A673 (cell line): ENCODE results near the gene KCNMA1.

ENCODE experiments used
- EZH2 ChIP-seq: fragments of 200-600 bp; sonication (generic); IDR thresholded peaks from 2 replicates; pipeline ENCODE4 v1.6.1; 2017; ENCODE audit warnings: borderline replicate concordance, low read depth, mild to moderate bottlenecking, mixed read lengths, antibody characterized with exemption, low read length; ENCODE audit not compliant: poor library complexity, severe bottlenecking
- TF ChIP-seq, protein P1 (sequence below): fragments of 300-800, 200-600 bp; sonication (generic); conservative IDR thresholded peaks from 2 replicates; pipeline ENCODE4 v1.5.1; 2017; ENCODE audit warnings: low read depth, mild to moderate bottlenecking, antibody characterized with exemption, low read length, moderate library complexity, mixed read lengths

DNA sequence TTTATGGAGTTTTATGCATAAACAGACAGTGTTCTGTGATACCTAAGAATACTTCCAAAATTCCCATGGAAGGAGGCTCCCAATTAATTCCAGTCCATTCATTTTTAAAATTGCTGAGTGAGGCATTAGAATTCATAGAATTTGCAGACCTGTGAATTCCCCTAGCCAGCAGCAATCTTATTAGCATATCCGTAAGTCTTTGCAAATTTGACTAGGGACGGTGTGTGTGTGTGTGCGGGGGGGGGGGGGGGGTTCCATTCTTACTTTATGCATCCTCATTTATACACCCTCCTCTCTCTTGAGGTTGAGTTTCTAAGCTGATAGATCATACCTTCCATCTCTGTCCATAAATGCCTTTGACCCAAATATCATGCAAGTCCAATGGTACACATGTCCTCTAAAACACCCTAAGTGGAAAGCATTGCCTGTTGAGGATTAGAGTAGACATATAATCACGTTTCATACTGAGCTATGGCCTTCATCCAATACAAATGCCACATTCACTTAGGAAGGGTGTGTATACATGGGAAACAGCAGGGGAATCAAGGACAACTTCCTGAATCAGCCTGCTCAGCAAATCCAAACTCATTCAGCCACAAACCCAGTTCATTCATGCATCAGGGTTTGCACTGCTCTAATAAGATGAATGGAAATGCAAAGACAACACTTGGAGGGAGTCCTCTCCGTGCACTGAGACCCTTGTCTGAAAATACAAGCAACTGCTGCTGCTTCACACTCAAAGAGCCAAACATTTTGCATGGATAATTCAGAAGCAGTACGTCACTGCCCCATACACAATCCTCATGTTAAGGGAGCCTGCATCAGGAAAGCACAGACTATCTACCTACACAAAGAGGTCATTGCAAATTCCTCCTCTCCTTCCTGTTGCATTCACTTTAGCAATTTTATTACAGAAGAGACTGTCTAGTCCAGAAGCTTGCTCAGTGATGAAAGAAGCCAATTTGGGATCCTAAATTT is 350.8 kb downstream of the KCNMA1 start:
- TF ChIP-seq, protein P1, sequence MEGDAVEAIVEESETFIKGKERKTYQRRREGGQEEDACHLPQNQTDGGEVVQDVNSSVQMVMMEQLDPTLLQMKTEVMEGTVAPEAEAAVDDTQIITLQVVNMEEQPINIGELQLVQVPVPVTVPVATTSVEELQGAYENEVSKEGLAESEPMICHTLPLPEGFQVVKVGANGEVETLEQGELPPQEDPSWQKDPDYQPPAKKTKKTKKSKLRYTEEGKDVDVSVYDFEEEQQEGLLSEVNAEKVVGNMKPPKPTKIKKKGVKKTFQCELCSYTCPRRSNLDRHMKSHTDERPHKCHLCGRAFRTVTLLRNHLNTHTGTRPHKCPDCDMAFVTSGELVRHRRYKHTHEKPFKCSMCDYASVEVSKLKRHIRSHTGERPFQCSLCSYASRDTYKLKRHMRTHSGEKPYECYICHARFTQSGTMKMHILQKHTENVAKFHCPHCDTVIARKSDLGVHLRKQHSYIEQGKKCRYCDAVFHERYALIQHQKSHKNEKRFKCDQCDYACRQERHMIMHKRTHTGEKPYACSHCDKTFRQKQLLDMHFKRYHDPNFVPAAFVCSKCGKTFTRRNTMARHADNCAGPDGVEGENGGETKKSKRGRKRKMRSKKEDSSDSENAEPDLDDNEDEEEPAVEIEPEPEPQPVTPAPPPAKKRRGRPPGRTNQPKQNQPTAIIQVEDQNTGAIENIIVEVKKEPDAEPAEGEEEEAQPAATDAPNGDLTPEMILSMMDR = no peak
- no peak for TF ChIP-seq EZH2
